ENCODE data around the gene HERC2.

DNA sequence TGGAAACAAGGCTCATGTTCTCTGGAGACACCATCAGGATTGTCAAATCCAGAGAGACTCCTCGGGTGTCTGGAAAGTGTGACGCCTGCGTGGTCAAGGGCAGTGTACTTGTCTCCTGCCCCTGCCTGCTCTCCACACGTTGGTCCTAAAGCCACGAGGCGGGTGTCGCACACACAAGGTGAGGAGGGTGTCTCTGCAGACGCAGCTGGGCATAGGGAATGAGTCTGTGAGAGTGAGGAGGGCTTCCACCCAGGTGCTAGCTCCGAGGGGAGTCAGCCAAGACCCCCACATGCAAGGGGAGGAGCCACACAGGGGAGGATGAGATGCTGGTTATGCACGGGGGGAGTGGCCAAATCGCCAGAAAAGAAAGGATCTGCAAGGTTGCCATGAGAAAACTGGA, 194.9 kb downstream of the HERC2 start:
- TF ChIP-seq GATA2 (IDR thresholded peaks at IDR 0.05; ENCODE audit: insufficient read depth, insufficient read length, low read depth, low read length) = no peak
- no peak for TF ChIP-seq POLR2AphosphoS5 (IDR thresholded peaks at IDR 0.05; ENCODE audit: insufficient read depth, low read depth, low read length)
- no peak for TF ChIP-seq EZH2 (IDR thresholded peaks at IDR 0.05; ENCODE audit: borderline replicate concordance, low read depth, low read length, severe bottlenecking)
- TF ChIP-seq, protein P1, sequence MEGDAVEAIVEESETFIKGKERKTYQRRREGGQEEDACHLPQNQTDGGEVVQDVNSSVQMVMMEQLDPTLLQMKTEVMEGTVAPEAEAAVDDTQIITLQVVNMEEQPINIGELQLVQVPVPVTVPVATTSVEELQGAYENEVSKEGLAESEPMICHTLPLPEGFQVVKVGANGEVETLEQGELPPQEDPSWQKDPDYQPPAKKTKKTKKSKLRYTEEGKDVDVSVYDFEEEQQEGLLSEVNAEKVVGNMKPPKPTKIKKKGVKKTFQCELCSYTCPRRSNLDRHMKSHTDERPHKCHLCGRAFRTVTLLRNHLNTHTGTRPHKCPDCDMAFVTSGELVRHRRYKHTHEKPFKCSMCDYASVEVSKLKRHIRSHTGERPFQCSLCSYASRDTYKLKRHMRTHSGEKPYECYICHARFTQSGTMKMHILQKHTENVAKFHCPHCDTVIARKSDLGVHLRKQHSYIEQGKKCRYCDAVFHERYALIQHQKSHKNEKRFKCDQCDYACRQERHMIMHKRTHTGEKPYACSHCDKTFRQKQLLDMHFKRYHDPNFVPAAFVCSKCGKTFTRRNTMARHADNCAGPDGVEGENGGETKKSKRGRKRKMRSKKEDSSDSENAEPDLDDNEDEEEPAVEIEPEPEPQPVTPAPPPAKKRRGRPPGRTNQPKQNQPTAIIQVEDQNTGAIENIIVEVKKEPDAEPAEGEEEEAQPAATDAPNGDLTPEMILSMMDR (IDR thresholded peaks at IDR 0.05; ENCODE audit: extremely low read depth in 1 of 2, insufficient read depth in 1 of 2, low read depth in 1 of 2, low read length in 2 of 2) = no peak
- no peak for TF ChIP-seq JUN (IDR thresholded peaks at IDR 0.05; ENCODE audit: borderline replicate concordance, insufficient read depth, insufficient read length, low read depth)
